ENCODE measurements around the gene UFC1.

Gene UFC1

GRCh38 chr1:161133220-161133740 lies 20.5 kb upstream of the UFC1 start:
- DNase-seq (ENCODE audit: low spot score), result no peak

DNA sequence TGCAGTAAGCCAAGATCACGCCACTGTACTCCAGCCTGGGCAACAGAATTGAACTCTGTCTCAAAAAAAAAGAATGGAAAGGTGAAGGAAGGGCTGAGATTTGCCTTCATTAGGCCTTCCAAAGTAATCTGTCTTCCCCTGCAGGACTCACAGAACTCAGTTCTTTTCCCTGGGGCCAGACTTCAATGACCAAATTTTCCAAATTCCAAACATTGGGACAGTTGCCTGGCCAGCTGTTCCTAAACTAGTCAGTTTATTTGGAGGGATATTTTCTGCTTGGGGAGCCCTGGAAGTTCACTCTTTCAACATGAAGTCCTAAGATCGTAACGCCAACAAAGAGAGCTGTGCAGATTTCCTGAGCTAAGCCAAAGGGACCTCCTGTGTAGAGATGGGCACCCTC lies 15.9 kb upstream of the UFC1 start:
- DNase-seq (ENCODE audit: low spot score), result no peak

GRCh38 chr1:161138431-161138830 lies 15.3 kb upstream of the UFC1 start:
- no peak for DNase-seq (ENCODE audit: low spot score)

- DNase-seq (ENCODE audit: low spot score), result no peak
These were observed 14.0 kb upstream of the UFC1 start for GRCh38 chr1:161139766-161140165.

- DNase-seq (ENCODE audit: low spot score), result no peak
These were observed 12.9 kb upstream of the UFC1 start for GRCh38 chr1:161140755-161141400.

DNA sequence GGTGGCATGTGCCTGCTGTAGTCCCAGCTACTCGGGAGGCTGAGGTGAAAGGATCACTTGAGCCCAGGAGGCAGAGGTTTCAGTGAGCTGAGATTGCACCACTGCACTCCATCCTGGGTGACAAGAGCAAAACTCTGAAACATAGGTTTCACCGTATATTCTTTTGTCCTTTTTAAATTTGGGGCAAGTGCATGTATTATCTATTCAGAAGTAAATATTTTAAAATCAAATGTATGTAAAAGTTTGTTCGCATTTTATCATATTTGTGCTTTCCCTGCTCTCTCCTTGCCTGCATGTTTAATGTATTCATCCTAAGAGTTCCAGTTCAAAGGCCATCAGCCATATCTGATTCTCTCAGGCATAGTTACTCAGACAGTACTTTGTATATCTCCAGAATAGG lies 7.9 kb upstream of the UFC1 start:
- no peak for DNase-seq (ENCODE audit: low spot score)

GRCh38 chr1:161153176-161153575 lies 602 bp upstream of the UFC1 start:
- no peak for DNase-seq (ENCODE audit: low spot score)

GRCh38 chr1:161157867-161158266 lies 4.1 kb downstream of the UFC1 start:
- DNase-seq (ENCODE audit: low spot score), result no peak

- no peak for DNase-seq (ENCODE audit: low spot score)
These were observed 4.7 kb downstream of the UFC1 start for GRCh38 chr1:161158316-161159010.

- DNase-seq (ENCODE audit: low spot score), result peak; percentile 96
These were observed 5.5 kb downstream of the UFC1 start, which contains the start of gene USP21 for GRCh38 chr1:161159087-161159912. USP21 (plus strand) TSS chr1:161159500; CDS start chr1:161160641, 1,141 bp downstream.

GRCh38 chr1:161159913-161160243 lies 6.1 kb downstream of the UFC1 start:
- DNase-seq (ENCODE audit: low spot score), result no peak

DNA sequence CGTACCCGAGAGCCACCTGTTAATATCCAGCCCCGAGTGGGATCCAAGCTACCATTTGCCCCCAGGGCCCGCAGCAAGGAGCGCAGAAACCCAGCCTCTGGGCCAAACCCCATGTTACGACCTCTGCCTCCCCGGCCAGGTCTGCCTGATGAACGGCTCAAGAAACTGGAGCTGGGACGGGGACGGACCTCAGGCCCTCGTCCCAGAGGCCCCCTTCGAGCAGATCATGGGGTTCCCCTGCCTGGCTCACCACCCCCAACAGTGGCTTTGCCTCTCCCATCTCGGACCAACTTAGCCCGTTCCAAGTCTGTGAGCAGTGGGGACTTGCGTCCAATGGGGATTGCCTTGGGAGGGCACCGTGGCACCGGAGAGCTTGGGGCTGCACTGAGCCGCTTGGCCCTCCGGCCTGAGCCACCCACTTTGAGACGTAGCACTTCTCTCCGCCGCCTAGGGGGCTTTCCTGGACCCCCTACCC lies 6.9 kb downstream of the UFC1 start:
- no peak for DNase-seq (ENCODE audit: low spot score)

GRCh38 chr1:161161652-161162051 lies 7.9 kb downstream of the UFC1 start:
- no peak for DNase-seq (ENCODE audit: low spot score)

- DNase-seq (ENCODE audit: low spot score), result no peak
These were observed 8.3 kb downstream of the UFC1 start for GRCh38 chr1:161162052-161162451.

DNA sequence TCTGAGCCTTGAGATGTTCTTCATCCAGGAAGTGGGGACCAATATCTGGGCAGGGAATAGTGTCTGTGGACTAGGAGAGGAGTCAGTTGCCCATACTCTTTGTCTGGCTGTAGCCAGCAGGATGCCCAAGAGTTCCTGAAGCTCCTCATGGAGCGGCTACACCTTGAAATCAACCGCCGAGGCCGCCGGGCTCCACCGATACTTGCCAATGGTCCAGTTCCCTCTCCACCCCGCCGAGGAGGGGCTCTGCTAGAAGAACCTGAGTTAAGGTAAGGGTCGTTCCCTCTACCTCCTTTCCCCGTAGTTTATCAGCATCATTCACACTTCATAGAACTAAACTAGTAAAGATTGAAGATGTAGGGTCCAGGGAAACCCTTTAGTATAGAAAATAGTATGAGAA lies 9.0 kb downstream of the UFC1 start:
- DNase-seq (ENCODE audit: low spot score), result no peak

GRCh38 chr1:161163793-161164192 lies 10.0 kb downstream of the UFC1 start:
- no peak for DNase-seq (ENCODE audit: low spot score)

DNA sequence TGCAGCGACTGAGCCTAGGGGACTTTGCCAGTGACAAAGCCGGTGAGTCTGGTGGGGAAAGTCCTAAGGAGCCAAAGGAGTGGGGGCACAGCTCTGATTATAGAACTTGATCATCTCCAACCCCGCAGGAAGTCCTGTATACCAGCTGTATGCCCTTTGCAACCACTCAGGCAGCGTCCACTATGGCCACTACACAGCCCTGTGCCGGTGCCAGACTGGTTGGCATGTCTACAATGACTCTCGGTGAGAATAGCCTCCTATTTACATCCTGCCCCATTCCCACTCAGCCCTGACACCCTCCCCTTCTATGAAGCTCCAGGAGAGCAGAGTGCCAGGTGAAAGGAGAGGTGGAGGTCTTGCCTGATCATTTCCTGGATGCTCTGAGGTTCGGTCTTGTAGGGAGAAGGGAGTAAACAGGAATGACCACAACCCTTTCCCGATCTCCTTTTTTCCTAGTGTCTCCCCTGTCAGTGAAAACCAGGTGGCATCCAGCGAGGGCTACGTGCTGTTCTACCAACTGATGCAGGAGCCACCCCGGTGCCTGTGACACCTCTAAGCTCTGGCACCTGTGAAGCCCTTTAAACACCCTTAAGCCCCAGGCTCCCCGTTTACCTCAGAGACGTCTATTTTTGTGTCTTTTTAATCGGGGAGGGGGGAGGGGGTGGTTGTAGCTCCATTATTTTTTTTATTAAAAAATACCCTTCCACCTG lies 11.3 kb downstream of the UFC1 start:
- no peak for DNase-seq (ENCODE audit: low spot score)

- DNase-seq (ENCODE audit: low spot score), result peak; percentile 92
These were observed 12.2 kb downstream of the UFC1 start, which contains the start of gene PPOX for GRCh38 chr1:161165742-161166668. PPOX (plus strand) TSS chr1:161166426; CDS start chr1:161166848, 422 bp downstream.

GRCh38 chr1:161166669-161167548 lies 13.1 kb downstream of the UFC1 start:
- DNase-seq (ENCODE audit: low spot score), result no peak

DNA sequence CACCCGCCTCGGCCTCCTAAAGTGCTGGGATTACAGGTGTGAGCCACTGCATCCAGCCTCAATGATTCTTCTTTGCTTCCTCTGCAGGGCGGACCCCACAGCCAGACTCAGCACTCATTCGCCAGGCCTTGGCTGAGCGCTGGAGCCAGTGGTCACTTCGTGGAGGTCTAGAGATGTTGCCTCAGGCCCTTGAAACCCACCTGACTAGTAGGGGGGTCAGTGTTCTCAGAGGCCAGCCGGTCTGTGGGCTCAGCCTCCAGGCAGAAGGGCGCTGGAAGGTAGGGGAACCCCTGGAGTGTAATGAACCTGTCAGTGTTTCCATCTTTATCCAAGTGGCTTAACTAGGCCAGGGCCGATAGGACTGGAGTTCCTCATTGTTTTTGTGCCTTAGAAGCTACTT lies 15.1 kb downstream of the UFC1 start:
- DNase-seq (ENCODE audit: low spot score), result no peak
